ENCODE measurements around the gene PLD4.
"Not testable (repeated sequence)": the region's sequence is repeated elsewhere in the genome, so short reads cannot be mapped to it uniquely, and the experiment has no call there.

Gene PLD4

GRCh38 chr14:104900639-104901512 is 23.8 kb upstream of the PLD4 start:
- no peak for DNase-seq

GRCh38 chr14:104903990-104904389 is 20.7 kb upstream of the PLD4 start:
- DNase-seq: no peak

- not testable (repeated sequence) for DNase-seq
Measured at GRCh38 chr14:104904650-104905578, 19.8 kb upstream of the PLD4 start.

GRCh38 chr14:104905579-104905933 is 19.1 kb upstream of the PLD4 start:
- not testable (repeated sequence) for DNase-seq

GRCh38 chr14:104908303-104908702 is 16.4 kb upstream of the PLD4 start:
- DNase-seq: no peak

GRCh38 chr14:104912053-104912452 is 12.6 kb upstream of the PLD4 start:
- DNase-seq: no peak

GRCh38 chr14:104913435-104913834 is 11.2 kb upstream of the PLD4 start:
- peak; percentile 54 to 87 for DNase-seq

GRCh38 chr14:104917116-104917515 is 7.6 kb upstream of the PLD4 start:
- DNase-seq: no peak

GRCh38 chr14:104917993-104918392 is 6.7 kb upstream of the PLD4 start:
- DNase-seq: no peak

GRCh38 chr14:104919152-104919992 is 5.3 kb upstream of the PLD4 start:
- not testable (repeated sequence) for DNase-seq

- no peak for DNase-seq
Measured at GRCh38 chr14:104919993-104920315, 4.7 kb upstream of the PLD4 start.

- no peak for DNase-seq
Measured at GRCh38 chr14:104923640-104924420, 849 bp upstream of the PLD4 start.

- no peak for DNase-seq
Measured at GRCh38 chr14:104925214-104925854, 655 bp downstream of the PLD4 start.

GRCh38 chr14:104925855-104926609 is 1.4 kb downstream of the PLD4 start:
- no peak for DNase-seq

- DNase-seq: no peak
Measured at GRCh38 chr14:104926619-104927431, 2.1 kb downstream of the PLD4 start.

- DNase-seq: no peak
Measured at GRCh38 chr14:104927432-104927816, 2.7 kb downstream of the PLD4 start.

GRCh38 chr14:104927901-104928300 is 3.2 kb downstream of the PLD4 start:
- DNase-seq: no peak

- DNase-seq: no peak
Measured at GRCh38 chr14:104928391-104929133, 3.9 kb downstream of the PLD4 start.
